Measurements from ENCODE around the gene CDT1. TPM values are rescaled to one million over a fixed set of nuclear protein-coding genes. Genes with fewer than 3 reads are reported as not detected.

Gene CDT1
- total and polyA plus RNA-seq, 10 of the 15 experiments (the other 5 are each of a cell fraction or from before 2014, with no cell fraction given): 0.50 to 87.6 (median 8.8) TPM

DNA sequence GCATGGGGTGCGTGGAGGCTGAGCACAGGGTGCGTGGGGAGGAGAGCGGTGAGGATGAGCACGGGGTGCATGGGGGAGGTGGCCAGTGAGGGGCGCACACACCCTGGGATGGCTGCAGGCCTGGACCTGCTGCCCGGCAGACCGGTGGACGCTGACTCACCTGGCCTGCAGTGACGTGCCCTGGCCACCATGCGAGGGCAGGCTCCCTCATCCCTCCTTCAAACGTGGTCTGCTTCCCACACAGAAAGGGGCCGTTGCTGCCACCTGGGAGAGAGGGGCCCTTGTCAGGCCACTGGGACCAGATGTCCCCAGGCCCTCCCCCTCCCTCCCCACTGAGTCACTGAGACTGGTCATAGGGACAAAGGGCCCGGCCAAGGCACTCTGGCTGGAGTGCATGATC lies 28.2 kb downstream of the CDT1 start:
- Histone ChIP-seq H3K9me3 (replicated peaks; ENCODE audit: control insufficient read depth, insufficient read depth, low read length) (no peaks in the 10 kb centered on the region), H3K79me2 (ENCODE audit: control insufficient read depth, insufficient read depth, low read length) (no peaks in the 10 kb centered on the region), H3K4me1 (ENCODE audit: control insufficient read depth, insufficient read depth, low read length) (no peaks in the 10 kb centered on the region), H3K4me3 (no peak overlapping the region), H2AFZ (ENCODE audit: control insufficient read depth, low read depth, low read length) (no peak overlapping the region), H3K4me2 (ENCODE audit: control insufficient read depth, insufficient read depth) (no peak overlapping the region), H3K9ac (ENCODE audit: control insufficient read depth, insufficient read depth, low read length) (no peak overlapping the region), H4K20me1 (ENCODE audit: control insufficient read depth, insufficient read depth) (no peaks in the 10 kb centered on the region), H3K36me3 (ENCODE audit: control insufficient read depth in 2 of 2, insufficient read depth in 2 of 2, low read length in 1 of 2) (no peaks in the 10 kb centered on the region), H3K27ac (ENCODE audit: control insufficient read depth, insufficient read depth) (no peak overlapping the region), H3K27me3 (replicated peaks in 1 of 2; ENCODE audit: control insufficient read depth in 2 of 2, insufficient read depth in 2 of 2, low read length in 1 of 2) (no peaks in the 10 kb centered on the region)
- intact Hi-C loops (cut with micrococcal nuclease; ENCODE audit: unreplicated experiment) (no loop called here), in situ Hi-C loops (cut with MboI) (no loop called here)
- no TSS peak for BruUV-seq (replicated peaks)
- no peak; the same call in 2 of the 3 replicates for ATAC-seq
- no peak for DNase-seq (ENCODE audit: low read depth, low spot score)
- ChIA-PET POLR2A (no interaction called here), SMC1A (ENCODE audit: uncharacterized antibody, unreplicated experiment) (no interaction called here), CTCF (no interaction called here), RAD21 (ENCODE audit: unreplicated experiment) (no interaction called here)
- WGBS (ENCODE audit: insufficient coverage, insufficient replicate concordance, low lambda C conversion rate, missing lambda C conversion rate): 51% methylated on average over 8 of the region's 13 CpGs
- TF ChIP-seq MEF2A (IDR thresholded peaks at IDR 0.05; ENCODE audit: insufficient read depth, low read depth, low read length) (no peak), NFXL1 (IDR thresholded peaks at IDR 0.05; ENCODE audit: borderline replicate concordance) (no peak), CREB1 (IDR thresholded peaks at IDR 0.05; ENCODE audit: low read depth) (no peak), NFYA (IDR thresholded peaks at IDR 0.05; ENCODE audit: borderline replicate concordance, low read depth, low read length) (no peak), CBFB (IDR thresholded peaks at IDR 0.05; ENCODE audit: low read depth) (no peak), TBL1XR1 (IDR thresholded peaks at IDR 0.05; ENCODE audit: low read depth, low read length) (no peak), TARDBP (IDR thresholded peaks at IDR 0.05; ENCODE audit: borderline replicate concordance) (no peak), PML (IDR thresholded peaks at IDR 0.05; ENCODE audit: low read length) (no peak), CEBPZ (IDR thresholded peaks at IDR 0.05; ENCODE audit: low read depth, low read length) (no peak), NR2C1 (IDR thresholded peaks at IDR 0.05) (no peak)
- TF ChIP-seq, protein P1, sequence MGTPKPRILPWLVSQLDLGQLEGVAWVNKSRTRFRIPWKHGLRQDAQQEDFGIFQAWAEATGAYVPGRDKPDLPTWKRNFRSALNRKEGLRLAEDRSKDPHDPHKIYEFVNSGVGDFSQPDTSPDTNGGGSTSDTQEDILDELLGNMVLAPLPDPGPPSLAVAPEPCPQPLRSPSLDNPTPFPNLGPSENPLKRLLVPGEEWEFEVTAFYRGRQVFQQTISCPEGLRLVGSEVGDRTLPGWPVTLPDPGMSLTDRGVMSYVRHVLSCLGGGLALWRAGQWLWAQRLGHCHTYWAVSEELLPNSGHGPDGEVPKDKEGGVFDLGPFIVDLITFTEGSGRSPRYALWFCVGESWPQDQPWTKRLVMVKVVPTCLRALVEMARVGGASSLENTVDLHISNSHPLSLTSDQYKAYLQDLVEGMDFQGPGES (IDR thresholded peaks at IDR 0.05): no peak
- no peak for FAIRE-seq
